SK-N-SH treated with all-trans-retinoic acid at 6 μM for 48 hours (cell line): ENCODE data around the gene GNA12.

Experiments used
- BACH2 ChIP-seq: fragments of 250-450 bp; sonication (Bioruptor Pico); IDR thresholded peaks from 2 replicates; pipeline ENCODE4 v1.9.0; 2021; ENCODE audit warnings: mild to moderate bottlenecking, borderline replicate concordance
- POU6F1 ChIP-seq: fragments of 250-450 bp; sonication (Bioruptor Pico); IDR thresholded peaks from 2 replicates; pipeline ENCODE4 v1.8.0; 2021; ENCODE audit warnings: low read depth, mild to moderate bottlenecking, moderate library complexity, borderline replicate concordance

GRCh38 chr7:2802101-2802500 is 42.0 kb downstream of the GNA12 start:
- TF ChIP-seq BACH2 (no peak), POU6F1 (CRISPR knock-in tag) (no peak)
